Melanocyte of skin (primary cell): ENCODE data around the gene PSMA4. TPM values are rescaled to one million over a fixed set of nuclear protein-coding genes. Genes with fewer than 3 reads are reported as not detected.

ENCODE experiments used
- small RNA-seq, 2 donors: library from RNA; depleted of rRNA; stranded (forward); fragments of <200 nt; gene quantifications; one replicate each; pipeline ENCODE3, GENCODE V24; 2012
- total RNA-seq, 2 donors: library from RNA; depleted of rRNA; stranded (reverse); fragments of >200 nt; gene quantifications; 2 replicates each; pipeline ENCODE4 v1.2.3, GENCODE V29; 2012

The PSMA4 gene
- 100 to 1,000 TPM; 196 to 265 TPM for total RNA-seq

GRCh38 chr15:78540141-78540870 is at the start of gene PSMA4:
PSMA4 (plus strand) TSS chr15:78540444; CDS start chr15:78541928, 1,484 bp downstream.

GRCh38 chr15:78506971-78507830 is 33.0 kb upstream of the PSMA4 start, which contains the start of gene HYKK:
HYKK (plus strand) TSS chr15:78507577; CDS start chr15:78513089, 5,512 bp downstream.

GRCh38 chr15:78565097-78565950 is 25.1 kb downstream of the PSMA4 start, which contains the start of gene CHRNA5:
CHRNA5 (plus strand) TSS chr15:78565520; CDS start chr15:78565720, 200 bp downstream.

Small RNA genes within 50 kb of the gene (small RNA-seq; reads per million reads assigned to genes)
- gene AC067863.2: 0 reads per million in 2 donors

Other genes with a start within 250 kb of the PSMA4 start
- gene SKIC8, start 240.8 kb upstream of the PSMA4 start, total RNA-seq: 100 to 1,000 TPM; 110 to 140 TPM
- gene CRABP1, start 200.1 kb upstream of the PSMA4 start, total RNA-seq: not detected
- gene IREB2, start 102.2 kb upstream of the PSMA4 start, total RNA-seq: 10 to 100 TPM; 25.1 to 31.3 TPM
- 1 to 10 TPM; 3.7 to 7.9 TPM for gene HYKK, start 32.9 kb upstream of the PSMA4 start, total RNA-seq
- gene CHRNA5, start 25.1 kb downstream of the PSMA4 start, total RNA-seq: 10 to 100 TPM in 1 of 2 donors, 1 to 10 TPM in 1; 3.8 to 12.7 TPM
- gene CHRNA3, start 80.6 kb downstream of the PSMA4 start, total RNA-seq: under 1 TPM; under 0.01 to 0.67 TPM
- under 1 TPM in 1 of 2 donors, not detected in 1; 0.69 TPM for gene CHRNB4, start 100.8 kb downstream of the PSMA4 start, total RNA-seq